Stimulated activated CD8-positive, alpha-beta memory T cell treated with anti-CD3 and anti-CD28 coated beads, Interleukin-4, amount 100 ng/mL, for 24 hours (primary cell): ENCODE measurements around the gene ATP8B1.
"Not testable (repeated sequence)": the region's sequence is repeated elsewhere in the genome, so short reads cannot be mapped to it uniquely, and the experiment has no call there.

Experiments used
- DNase-seq: peaks from one replicate; pipeline ENCODE4 v3.0.0-alpha.2; 2020; ENCODE audit warnings: low read depth

The ATP8B1 gene

GRCh38 chr18:57719211-57719935, 83.7 kb downstream of the ATP8B1 start:
- DNase-seq = not testable (repeated sequence)

GRCh38 chr18:57716549-57716948, 86.6 kb downstream of the ATP8B1 start:
- DNase-seq = no peak

- DNase-seq = no peak
Measured at GRCh38 chr18:57715671-57716070, 87.4 kb downstream of the ATP8B1 start.

- DNase-seq = no peak
Measured at GRCh38 chr18:57715073-57715472, 88.0 kb downstream of the ATP8B1 start.

GRCh38 chr18:57710226-57710625, 92.9 kb downstream of the ATP8B1 start:
- DNase-seq = no peak

GRCh38 chr18:57709335-57709734, 93.8 kb downstream of the ATP8B1 start:
- DNase-seq = no peak

GRCh38 chr18:57708288-57708687, 94.8 kb downstream of the ATP8B1 start:
- no peak for DNase-seq

- DNase-seq = no peak
Measured at GRCh38 chr18:57705832-57706595, 97.1 kb downstream of the ATP8B1 start.

GRCh38 chr18:57705011-57705410, 98.1 kb downstream of the ATP8B1 start:
- DNase-seq = no peak

GRCh38 chr18:57698571-57699276, 104.4 kb downstream of the ATP8B1 start:
- no peak for DNase-seq

- no peak for DNase-seq
Measured at GRCh38 chr18:57697426-57697825, 105.7 kb downstream of the ATP8B1 start.

GRCh38 chr18:57696271-57696670, 106.8 kb downstream of the ATP8B1 start:
- DNase-seq = no peak

GRCh38 chr18:57691363-57691762, 111.8 kb downstream of the ATP8B1 start:
- no peak for DNase-seq

- DNase-seq = no peak
Measured at GRCh38 chr18:57687970-57688369, 115.1 kb downstream of the ATP8B1 start.

GRCh38 chr18:57683470-57683869, 119.6 kb downstream of the ATP8B1 start:
- DNase-seq = no peak

- DNase-seq = no peak
Measured at GRCh38 chr18:57677262-57678211, 125.6 kb downstream of the ATP8B1 start.

- DNase-seq = no peak
Measured at GRCh38 chr18:57674891-57675290, 128.2 kb downstream of the ATP8B1 start.

- no peak for DNase-seq
Measured at GRCh38 chr18:57670046-57670445, 133.1 kb downstream of the ATP8B1 start.

GRCh38 chr18:57668021-57668420, 135.1 kb downstream of the ATP8B1 start:
- no peak for DNase-seq

- no peak for DNase-seq
Measured at GRCh38 chr18:57666818-57667497, 136.2 kb downstream of the ATP8B1 start.

GRCh38 chr18:57664568-57665165, 138.4 kb downstream of the ATP8B1 start:
- DNase-seq = no peak
